ENCODE data around the gene SCN8A.
"Not testable (repeated sequence)": the region's sequence is repeated elsewhere in the genome, so short reads cannot be mapped to it uniquely, and the experiment has no call there.

Gene SCN8A

DNA sequence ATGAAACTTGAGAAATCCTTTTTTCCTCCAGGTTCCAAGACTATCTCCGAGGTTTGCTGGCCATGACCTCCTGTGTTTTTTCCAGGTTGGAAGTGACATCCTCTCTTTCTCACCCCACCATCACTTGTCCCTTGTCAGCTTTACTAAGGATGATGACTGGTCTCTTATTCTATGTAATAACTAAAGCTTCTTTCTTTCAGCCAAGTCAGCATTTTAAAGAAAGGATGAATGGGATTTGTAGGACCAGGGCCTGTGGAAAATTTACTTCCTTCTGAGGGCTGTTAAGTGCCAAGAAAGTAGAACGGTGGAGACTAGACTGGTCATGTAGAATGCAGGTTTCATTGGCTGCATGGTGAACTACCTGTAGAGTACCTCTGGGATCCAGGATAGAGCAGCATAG is 183.9 kb downstream of the SCN8A start:
- DNase-seq: no peak

DNA sequence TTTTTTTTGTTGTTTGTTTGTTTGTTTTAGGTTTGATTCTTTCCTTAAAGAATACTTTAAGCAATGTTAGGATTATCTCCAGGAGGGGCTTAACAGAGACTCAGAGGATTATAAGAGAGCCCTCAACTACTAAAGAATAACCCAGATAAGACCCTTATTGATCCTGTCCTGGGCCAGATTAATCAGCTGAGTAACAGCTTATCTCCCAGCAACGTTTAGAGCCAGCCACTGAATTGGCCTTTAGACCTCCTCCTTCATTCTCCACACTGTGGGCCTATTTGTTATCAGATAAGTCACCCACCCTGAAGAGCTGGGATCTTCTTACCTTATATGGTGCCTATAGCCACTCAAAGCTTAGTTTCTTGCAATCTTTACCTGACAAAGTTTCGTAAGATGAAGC is 186.4 kb downstream of the SCN8A start:
- no peak for DNase-seq

GRCh38 chr12:51777973-51778372 is 186.9 kb downstream of the SCN8A start:
- no peak for DNase-seq

GRCh38 chr12:51779876-51780275 is 188.8 kb downstream of the SCN8A start:
- DNase-seq: no peak

- DNase-seq: no peak
Measured at GRCh38 chr12:51784688-51785087, 193.7 kb downstream of the SCN8A start.

DNA sequence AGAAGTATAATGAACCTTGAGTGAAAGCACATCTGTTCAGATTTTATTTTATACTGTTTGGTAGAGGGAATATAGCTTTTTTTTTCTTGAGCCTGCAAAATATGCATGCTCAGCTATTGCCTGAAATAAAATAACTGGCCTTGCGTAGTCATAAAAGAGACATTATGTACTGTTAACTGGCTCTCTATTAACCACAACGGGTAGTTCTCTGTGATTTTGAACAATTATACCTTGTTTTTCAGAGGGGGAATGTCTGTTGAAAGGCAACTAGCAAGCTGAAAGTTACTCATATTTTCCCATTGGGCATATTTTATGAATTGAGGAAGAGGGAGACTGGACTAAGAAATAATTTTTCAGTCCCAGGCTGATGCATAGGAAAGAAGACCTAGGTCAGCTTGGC is 194.9 kb downstream of the SCN8A start:
- DNase-seq: no peak

GRCh38 chr12:51788876-51789275 is 197.8 kb downstream of the SCN8A start:
- no peak for DNase-seq

GRCh38 chr12:51792417-51792816 is 201.4 kb downstream of the SCN8A start:
- DNase-seq: no peak

GRCh38 chr12:51793201-51793600 is 202.2 kb downstream of the SCN8A start:
- no peak for DNase-seq

DNA sequence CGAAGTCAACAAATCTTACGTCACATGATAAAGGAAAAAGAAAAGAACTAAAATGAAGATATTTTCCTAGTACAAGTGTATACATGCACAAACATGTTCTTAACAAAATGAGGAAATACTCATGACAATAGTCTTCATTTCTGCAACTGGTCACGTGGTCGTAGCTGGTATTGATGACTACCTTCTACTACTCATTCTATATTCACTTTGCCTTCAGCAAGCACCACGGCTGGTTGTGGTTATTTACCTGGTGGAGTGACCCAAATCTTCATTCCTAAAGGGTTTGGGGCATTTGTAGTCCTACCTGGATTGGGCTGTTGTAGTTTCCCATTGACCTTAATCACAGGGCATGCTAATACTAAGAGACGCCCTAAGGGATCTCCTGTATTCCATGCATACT is 206.3 kb downstream of the SCN8A start:
- no peak for DNase-seq

- not testable (repeated sequence) for DNase-seq
Measured at GRCh38 chr12:51798051-51798450, 207.0 kb downstream of the SCN8A start.

DNA sequence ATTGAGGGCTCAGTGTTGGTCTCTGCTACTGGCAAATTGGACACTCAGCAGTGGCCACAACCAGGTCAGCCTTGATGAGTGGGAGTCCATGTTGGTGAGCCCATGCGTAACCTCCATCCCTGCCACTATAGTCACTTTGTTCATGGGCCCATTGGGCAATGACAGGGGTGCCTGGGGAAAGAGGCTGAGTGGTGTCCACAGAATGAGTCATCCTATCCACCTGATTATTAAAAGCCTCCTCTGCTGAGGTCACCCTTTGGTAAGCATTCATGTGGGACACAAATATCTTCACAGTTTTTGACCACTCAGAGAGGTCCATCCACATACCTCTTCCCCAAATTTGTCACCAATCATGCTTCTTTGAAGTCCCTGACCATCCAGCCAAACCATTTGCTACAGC is 207.5 kb downstream of the SCN8A start:
- no peak for DNase-seq

GRCh38 chr12:51801027-51801426 is 210.0 kb downstream of the SCN8A start:
- no peak for DNase-seq

DNA sequence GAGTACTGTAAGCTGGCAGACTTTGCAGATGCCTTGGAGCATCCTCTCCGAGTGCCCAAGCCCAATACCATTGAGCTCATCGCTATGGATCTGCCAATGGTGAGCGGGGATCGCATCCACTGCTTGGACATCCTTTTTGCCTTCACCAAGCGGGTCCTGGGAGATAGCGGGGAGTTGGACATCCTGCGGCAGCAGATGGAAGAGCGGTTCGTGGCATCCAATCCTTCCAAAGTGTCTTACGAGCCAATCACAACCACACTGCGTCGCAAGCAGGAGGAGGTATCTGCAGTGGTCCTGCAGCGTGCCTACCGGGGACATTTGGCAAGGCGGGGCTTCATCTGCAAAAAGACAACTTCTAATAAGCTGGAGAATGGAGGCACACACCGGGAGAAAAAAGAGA is 215.9 kb downstream of the SCN8A start:
- DNase-seq: no peak

DNA sequence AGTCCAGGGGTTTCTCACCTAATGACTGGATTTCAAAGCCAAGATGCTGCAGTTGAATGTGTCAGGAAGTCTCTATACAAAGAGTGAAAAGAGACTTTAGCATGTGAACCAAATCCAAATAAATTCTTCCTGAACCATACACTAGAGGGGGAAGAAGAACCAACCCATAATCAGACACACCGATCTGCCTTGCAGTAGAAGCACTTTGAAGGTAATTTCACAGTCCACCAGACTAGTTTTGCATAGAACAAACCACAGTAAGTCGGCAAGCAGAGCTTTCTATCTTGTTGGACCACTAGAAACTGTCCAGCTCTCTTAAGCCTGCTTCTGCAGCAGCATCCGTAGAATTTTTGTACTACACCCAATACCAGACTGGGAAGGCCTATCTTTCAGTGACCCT is 218.2 kb downstream of the SCN8A start:
- no peak for DNase-seq

- no peak for DNase-seq
Measured at GRCh38 chr12:51811203-51812202, 220.5 kb downstream of the SCN8A start.

DNA sequence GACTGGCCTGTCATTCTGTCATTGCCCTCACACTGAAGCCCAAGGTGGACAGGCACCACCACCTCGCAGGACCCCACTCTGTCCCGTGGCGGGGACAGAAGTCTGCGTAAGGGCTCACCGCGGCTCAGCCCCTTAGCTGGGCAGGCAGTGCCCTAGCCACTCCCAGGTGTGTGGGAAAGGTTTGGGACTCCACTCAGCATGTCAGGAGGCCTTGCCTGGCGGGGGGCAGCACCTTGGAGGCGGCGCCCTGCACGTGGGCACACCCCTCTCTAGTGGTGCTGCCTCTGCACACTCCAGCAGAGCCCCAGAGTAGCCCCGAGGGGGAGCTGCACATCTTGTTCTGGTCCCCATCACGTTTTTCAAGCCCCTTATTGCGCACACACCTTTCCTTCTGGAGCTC is 221.8 kb downstream of the SCN8A start:
- DNase-seq: no peak

DNA sequence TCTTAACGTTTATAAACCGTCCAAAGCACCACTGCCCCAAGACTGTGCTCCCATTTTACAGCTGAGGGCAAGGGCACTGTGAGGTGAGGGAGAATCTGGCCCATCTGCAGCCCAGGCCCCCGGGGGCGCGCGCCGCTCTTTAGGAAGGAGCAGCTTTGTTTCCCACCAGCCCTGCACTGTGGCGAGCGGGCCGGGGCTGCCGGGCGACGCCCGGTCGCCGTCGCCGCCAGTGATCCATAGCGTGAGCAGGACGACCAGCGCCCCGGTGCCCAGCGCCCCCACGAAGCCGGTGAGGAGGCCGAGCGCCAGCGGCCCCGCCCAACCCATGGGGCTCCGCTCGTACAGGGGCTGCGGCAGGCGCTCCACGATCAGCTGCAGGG is 222.9 kb downstream of the SCN8A start:
- no peak for DNase-seq

DNA sequence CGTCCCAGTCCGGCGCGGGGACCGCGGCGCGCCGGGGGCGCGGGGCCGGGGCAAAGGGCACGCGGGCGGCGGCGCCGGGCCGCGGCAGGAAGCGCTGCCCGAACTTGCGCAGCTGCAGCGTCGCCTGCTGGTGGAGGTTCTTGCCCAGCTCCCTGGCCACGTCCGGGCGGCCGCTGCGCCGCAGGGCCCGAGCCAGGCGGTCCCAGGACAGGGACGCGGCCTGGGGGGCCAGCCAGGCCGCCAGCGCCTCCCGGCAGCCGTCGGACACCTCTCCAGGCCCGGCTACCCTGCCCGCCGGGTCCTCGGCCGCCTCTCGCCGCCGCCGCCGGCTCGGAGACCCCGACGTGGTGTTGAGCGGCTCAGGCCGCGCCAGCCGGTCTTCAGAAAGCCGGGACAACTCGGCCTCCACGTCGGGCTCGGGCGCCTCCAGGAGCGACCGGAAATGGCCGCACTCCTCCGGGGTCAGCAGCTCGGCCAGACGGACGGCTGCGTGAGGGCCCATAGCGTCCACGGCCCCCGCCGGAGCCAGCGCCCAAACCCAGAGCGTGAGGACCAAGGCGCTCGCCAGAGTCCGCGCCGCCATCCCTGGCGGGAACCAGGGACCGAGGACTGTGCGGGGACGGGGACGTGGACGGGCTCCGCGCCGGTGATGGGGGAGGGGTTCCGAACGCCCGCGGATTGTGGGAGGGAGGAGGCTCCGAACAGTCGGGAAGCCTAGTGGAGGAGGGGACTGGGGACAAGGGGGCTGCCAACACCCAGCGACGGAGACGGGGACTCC is 223.5 kb downstream of the SCN8A start:
- DNase-seq: peak; percentile 76

DNA sequence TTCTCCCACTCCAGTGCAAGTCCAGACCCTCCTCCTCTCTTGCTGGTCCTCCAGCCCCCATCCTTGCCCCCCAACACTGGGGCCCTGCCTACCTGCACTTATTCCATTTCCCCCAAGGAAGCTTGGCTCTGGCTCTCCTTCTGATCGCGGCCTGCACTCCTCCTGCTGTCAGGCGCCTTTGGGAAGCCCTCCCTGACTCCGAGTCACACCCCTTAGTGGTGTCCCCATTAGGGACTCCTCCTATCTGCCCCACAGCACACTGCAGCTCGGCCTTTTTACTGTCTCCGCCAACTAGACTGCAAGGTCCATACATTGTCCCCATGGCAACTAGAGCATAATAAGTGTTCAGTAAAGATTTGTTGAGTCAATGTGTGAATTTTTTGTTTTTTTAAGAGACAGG is 224.5 kb downstream of the SCN8A start:
- DNase-seq: no peak

DNA sequence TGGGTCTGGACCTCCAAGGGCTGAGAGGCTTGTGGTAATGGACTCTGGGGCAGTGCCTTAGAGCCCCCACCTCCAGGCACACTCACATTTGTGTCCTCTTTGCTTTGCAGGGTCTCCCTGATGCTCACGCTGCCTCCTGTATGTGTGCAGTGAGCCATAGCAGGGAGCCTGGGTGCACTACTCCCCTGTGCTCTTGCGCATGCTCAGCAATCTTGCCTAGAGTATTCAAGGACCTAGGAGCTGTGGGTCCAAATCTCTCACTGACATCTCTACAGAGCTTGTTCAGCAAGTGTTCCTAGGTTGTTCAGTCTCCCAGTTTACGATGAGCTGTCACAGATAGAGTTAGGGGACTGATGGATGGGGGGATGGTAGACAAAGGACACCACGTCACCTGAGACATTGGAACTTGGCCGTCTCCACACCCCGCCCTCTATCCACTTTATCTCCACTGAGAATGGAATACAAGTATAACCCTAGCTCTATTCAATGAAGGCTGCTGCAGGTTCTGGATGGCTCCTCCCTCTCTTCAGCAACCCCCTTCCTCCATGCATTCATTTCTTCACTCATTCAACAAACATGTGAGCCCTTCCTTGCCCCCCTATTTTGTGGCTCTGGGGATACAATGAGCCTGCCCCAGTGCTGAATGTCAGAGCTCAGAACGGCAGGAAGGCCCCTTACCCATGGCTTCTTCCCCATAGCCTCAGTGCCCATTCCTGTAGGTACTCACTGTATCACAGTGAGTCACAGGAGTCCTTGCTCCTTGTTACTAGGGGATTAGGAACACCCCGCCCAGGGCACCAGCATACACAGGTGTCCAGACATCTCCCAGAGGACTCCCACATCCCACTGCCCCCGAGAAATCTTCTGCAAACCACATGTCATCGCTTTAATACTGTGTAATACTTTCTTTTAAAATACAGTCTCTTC is 226.3 kb downstream of the SCN8A start:
- no peak for DNase-seq

DNA sequence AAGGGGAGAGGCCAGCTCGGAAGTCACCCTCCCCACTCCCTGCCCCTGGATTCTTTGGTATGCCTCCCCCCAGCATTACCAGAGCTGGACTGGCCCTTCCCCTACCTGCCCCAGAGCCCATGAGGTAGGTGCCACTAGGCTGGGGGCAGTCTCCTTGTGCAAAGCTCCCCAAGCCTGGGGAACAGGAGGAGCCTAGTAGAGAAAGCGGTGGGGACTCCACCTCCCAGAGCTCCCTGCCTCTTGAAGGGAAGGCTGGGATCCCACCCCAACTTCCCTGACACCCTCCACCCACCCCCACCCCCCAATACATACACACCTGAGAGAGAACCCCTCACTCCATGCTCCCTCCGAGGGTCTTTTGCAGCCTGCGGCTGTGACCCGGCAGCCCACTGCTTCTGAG is 227.1 kb downstream of the SCN8A start:
- DNase-seq: no peak

All from activated T-cell treated with anti-CD3 and anti-CD28 coated beads, Interleukin-2, amount 50 U/mL, for 1 hour (primary cell).